ENCODE results near the gene VIPR1.
A peak's percentile ranks its signal among the peaks of the same experiment; 100 is the strongest.

VIPR1 gene

DNA sequence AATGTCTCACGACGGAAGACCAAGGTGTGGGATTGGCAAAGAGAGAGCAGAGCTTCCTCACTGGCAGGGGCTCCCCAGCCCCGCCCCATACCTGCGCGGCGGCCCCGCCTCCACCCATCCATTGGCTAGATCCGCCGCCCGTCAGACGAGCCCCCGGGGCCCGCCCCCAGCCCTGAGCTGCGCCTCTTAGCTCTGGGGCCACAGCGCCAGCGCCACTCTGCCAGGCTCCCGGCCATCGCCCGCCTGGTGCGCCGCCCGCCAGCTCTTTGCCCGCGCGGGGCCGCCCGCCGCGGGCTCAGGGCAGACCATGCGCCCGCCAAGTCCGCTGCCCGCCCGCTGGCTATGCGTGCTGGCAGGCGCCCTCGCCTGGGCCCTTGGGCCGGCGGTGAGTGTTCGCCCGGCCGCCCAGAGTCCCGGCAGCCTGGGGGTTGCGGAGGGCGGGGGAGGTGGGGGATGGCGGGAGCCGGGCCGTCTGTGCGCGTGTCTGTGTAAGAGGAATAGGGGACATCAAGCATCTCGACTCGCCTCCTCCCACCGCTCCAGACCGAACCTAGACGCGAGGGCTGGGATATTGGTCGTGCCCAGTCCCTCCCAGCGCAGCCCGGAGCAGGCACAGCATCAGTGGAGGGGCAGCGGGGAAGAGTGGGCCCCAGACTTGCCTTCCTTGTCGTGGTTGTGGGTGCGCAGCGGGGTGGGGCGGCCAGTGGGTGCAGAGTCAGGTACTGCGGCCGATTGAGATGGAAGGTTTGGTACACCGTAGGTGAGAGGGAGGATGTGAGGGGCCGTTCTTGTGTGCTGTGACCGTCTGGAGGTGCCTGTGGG lies at the start of gene VIPR1:
VIPR1 (plus strand) TSS at position 215 of the 822 bp plus-strand sequence; CDS start at position 308, 93 bp downstream.
- DNase-seq, result peak; percentile 48 to 58

DNA sequence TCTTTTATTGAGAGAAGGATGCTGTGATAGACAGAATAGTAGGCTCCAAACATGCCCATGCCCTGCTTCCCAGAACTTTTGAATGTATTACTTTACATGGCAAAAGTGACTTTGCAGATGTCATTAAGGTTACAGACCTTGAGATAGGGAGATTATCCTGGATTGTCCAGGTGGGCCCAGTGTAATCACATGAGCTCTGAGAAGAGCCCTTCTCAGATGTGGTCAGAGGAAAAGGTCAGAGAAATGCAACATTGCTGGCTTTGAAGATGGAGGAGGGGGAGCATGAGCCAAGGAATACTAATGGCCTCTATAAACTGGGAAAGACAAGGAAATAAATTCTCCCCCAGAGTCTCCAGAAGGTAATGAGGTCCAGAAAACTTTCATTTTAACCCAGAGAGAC lies 46.2 kb upstream of the VIPR1 start:
- no peak for DNase-seq

- no peak for DNase-seq
These were observed 43.3 kb upstream of the VIPR1 start for GRCh38 chr3:42459151-42459550.

DNA sequence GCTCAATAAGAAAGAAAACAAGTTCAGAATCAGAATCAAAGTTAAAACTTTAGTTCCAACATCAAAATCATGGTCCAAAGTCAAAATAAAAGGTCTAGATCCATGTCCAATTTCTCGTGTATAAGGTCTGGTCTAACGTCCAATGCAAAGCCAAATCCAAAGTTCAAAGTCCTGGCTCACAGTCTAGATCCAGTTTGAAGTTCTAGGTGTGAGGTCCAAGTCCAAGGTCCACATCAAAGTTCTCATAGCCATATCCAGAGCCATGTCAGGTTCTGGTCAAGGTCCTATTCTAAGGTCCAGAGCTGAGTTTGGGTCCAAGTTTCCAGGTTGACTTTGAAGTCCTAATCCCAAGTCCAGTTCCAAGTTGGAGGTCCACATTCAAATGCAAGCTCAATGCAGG lies 40.7 kb upstream of the VIPR1 start:
- DNase-seq, result no peak

- no peak for DNase-seq
These were observed 39.4 kb upstream of the VIPR1 start for GRCh38 chr3:42463093-42463492.

DNA sequence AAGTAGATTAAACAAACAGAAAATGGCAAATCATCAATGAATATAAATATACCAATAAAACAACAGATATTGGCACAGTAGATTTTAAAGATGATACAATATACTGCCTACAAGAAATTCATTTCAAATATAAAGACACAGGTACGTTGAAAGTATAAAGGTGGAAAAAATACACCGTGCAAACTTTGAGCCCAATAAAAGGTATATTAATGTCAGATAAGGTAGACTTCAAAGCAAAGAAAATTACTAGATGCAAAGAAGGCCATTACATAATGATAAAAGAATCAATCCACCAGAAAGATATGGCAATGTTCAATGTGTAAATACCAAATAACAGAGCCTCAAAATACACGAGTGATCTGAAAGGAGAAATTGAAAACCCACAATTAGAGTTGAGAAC lies 34.3 kb upstream of the VIPR1 start:
- no peak for DNase-seq

DNA sequence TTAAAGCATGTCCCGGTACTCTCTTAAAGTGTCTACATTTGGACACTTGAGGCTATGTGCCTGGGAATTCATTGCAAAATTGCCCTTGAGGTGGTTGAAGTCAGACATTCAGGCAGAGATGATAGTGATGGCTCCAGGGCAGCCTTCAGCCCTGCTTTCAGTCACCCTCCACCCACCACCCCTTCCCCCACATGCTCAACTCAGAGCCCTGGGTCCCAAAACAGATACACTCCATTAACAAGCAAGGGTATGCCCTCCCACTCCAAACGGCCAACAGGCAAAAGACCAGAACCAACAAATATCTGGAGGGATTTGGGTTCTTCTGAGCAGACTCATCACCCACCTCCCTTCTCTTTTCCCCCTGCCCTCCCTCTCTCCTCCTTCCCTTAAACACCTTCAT lies 29.9 kb upstream of the VIPR1 start:
- DNase-seq, result no peak

DNA sequence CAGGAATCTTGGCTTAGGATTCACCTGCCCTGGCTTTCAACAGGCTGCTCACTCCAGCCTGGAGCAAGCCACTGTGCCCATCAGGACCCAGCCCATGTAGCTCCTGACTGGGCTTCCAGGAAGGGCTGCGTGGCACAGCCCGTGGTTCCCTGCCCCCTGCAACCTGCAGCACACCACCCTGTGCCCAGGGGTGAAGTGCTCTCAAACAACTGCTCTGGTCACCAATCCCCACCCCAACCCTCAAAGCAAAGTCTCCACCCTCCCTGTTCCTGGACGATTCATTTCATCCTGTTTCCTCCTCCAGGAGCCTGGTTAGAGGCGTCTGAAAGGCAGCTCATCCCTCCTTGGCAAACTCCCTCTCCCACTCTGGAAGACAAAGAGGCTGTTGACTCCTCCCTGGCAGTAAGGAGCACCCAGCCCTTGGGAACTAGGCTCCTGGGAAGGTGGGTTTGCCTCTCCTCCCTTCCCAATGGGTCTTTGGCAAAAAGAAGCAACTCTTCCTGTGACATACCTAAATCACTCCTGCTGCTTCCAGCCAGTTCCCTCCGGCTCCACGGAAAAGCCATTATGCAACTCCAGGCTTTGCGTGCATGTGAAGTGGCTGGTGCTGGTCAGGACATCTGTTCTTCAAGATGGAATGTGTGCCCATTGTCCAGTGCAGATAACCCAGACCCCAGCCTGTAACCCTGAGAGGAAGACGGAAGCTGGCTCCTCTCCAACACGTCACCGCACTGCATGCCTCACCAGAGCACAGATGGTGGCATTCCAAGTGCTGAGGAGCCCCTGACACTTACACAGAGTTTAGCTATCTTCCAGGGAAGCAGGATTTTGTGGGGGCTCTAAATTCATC lies 29.1 kb upstream of the VIPR1 start:
- DNase-seq, result no peak

DNA sequence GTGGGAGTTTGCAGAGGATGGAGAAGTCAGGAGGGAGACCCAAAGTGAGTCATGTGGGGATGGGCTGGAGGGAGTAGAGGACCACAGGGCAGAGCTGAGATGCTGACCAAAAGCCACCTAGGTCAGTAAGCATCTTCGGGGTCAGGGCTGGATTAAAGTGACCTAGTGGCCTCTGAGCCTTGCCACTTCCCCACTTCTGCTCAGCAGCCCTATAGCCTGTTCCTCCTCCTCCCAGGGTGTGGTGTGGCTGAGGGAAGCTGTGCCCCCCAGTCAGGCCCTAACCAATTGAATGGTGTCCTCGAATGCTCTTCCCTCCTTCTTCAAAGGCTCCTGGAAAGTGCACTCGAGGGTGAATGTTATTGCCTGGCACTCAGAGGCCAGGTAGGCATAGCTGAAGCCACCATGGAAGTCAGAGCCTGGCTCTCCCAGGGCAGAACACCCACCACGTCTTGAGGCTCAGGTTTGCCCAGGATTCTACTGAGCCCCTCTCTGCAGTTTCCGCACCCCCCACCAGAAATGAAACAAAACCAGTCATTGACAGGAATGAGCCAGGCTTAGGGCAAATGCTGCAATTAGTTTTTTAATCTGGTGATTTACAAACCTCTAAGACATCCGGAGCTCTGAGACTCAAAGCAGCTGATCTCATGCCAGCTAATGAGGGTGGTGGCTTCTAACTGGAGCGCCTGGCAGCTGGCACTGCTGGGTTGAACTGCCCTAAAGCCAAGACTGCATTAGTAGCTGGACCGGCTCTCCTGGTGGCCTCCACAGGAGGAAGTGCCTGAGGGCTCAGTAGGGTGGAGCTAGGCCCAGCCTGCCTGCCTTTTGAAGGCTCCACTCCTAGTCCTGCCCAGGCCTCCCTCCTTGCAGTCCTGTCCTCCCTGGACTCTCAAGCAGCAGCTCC lies 26.0 kb upstream of the VIPR1 start:
- peak in 1 of 2 donors; percentile 24 for DNase-seq

- no peak for DNase-seq
These were observed 24.7 kb upstream of the VIPR1 start for GRCh38 chr3:42477696-42478095.

DNA sequence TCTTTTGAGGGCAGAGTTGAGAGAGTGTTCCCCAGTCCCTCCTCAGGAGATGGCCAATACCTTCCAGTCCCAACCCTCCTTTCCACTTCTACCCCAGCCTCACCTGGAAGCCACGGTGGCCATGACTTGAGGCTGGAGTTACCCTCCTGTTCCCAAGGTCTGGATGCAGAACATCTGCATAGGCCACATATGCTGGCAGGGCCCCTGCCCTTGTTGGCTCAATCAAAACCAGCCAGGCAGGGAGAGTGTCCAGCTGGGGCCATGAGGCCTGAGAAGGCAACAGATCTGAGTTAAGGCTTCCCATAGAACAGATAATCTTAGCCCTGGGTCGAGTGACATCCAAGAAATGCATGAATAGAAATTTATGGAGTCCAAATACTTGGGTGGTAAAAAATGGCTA lies 23.6 kb upstream of the VIPR1 start:
- no peak for DNase-seq

- DNase-seq, result peak in 1 of 2 donors; percentile 34
These were observed 15.5 kb upstream of the VIPR1 start for GRCh38 chr3:42486814-42487565.

DNA sequence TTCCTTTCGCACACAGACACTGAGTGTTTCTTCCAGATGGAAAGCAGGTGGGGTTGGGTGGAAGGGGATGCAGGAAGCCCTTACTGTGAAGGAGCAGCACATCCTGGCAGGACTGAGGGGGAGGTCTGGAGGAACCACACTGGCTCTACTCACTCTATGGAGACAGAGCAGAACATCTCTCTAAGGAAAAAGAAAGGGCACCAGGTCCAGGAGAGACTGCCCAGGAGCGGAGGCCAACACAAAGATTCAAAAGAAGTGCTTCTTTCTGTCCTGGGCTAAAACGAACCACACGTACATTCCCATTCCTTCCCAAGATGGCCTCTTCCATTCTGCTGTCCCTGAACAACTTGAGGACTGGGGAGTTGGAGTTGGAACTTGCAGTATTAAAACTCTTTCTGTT lies 13.8 kb upstream of the VIPR1 start:
- DNase-seq, result no peak

DNA sequence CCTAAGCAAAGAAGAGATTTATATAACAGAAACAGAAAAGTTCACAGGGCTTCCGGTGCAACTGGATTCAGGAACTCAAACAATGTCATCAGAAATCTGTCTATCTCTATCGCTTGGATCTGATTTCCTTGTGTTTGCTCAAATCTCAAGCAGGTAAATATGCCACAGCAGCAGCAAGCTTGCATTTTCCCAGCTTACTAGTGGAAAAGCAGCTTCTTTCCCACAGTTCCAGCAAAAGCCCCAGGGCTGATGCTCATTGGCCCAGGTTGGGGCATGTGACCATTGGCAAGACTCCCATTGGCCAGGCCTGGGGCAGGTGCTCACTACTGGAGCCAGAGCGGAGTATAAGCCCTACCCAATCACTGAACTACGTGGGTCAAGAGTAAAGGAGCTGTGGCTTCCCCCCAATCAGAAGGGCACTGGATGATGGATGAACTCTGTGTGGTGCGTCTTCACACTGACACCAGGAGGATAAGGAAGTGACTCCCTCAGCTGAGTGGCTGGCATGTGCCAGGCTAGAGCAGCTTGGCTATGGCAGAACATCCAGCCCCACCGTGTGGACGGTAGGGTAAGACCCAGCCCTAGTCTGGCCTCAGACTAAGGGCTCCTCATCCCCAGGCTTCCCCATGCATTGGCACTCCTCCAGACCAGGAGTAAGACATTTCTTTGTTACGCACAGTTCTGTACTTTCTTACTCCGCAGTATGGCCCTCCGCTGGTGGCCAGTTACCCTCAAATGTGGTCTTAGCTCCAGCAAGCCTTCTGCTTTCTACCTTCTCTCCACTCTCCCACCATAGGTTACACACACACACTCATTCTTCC lies 13.1 kb upstream of the VIPR1 start:
- no peak for DNase-seq

DNA sequence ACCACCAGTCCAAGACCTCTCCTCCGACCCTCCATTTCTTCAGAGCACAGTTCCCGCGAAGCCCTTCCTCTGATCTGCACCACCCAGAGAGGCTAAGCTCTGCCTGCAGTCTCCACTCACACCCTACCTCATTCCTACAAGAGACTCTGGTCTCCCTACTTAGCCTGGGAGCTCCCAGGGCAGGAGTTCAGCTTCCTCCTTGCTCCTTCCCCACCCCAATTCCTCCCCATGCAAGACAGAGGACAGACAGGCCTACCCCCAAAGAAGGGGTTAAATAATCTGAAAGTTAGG lies 12.6 kb upstream of the VIPR1 start:
- DNase-seq, result no peak

DNA sequence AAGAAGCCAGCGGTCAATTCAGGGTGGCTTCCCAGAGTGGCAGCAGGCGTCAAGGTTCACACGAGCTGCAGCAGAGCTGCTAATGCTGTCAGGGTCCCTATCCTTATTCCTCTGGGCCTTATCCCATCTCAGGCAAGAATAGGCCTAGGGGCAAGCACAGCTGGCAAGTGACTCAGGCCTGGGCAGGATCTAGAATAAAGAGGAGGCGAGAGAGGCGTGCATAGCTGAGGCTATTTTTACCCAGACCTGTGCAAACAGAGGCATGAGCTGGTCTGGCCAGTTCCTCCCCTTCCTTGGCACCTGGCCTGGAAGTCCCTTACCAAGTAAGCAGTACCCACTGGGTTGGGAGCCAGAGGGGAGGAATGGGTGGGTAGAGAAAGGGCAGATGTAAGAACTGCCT lies 12.2 kb upstream of the VIPR1 start:
- DNase-seq, result peak in 1 of 2 donors; percentile 40

- no peak for DNase-seq
These were observed 10.4 kb upstream of the VIPR1 start for GRCh38 chr3:42491881-42492507.

DNA sequence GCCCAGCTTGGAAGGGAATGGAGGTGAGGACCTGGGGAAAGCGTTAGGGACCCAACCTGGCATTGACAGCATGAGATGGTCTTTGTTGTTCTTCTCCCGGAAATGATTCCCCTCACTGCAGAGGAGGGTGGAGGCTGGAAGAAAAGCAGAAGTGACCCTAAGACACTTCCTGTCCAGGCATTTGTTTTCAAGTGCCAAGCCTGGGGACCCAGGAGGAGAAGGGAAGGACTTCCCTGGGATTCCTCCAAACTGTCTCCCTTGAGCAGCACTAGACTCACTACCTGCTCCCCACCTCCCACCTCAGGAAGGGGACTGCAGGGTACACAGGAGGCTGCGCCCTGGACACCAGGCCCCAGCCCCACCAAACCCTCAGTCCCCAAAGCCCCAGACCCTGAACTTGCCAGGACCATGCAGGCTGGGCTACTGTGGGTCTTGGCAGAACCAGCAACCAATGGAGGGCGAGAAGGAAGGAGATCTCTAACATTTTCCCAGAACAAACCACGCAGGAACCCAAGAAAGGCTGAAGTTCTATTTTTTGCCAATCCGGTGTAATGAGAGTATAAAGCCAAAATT lies 9.8 kb upstream of the VIPR1 start:
- peak in 1 of 2 donors; percentile 16 for DNase-seq

DNA sequence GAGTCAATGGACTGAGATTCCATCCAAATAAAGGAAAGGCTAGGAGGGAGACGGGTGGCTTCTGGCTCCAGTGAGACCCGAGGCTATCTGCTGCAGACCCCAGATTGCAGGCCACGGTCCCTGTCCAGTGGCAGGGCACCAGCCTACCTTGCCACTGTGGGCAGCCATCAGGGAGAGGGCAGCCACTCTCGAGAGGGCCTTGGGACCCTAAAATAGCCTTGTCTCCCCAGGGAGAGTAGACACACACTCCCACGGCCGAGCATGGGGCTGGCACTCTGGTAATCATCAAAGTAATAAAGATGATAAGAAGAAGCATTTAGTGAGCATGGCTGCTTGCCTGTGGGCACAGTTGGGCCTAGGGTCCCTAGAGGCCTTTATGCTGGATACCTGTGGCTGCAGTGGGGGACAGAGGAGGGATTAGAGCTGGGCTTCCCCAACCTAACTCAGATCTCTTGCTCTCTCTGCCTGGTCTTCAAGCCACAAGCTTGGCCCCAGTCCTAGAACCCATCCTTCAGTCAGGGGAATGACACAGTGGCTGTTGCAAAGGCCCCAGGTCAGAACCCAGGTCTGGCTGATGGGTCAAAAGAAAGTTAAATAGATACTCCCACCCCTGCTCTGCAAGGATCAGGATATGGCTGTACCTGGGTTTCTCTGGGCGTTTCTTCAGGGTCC lies 9.2 kb upstream of the VIPR1 start:
- no peak for DNase-seq

- no peak for DNase-seq
These were observed 8.7 kb upstream of the VIPR1 start for GRCh38 chr3:42493798-42494151.

Measured in inflammatory macrophage treated with lipopolysaccharide for 1 hour (primary cell).